T-helper 1 cell treated with Interleukin-12 subunit alpha and Interleukin-12 subunit beta and Interleukin-4 antibody, amounts not matched to agents 30 ng/mL and 1 ng/mL, for 36 hours (primary cell): ENCODE results near the gene COA3. TPM values are rescaled to one million over a fixed set of nuclear protein-coding genes. Genes with fewer than 3 reads are reported as not detected.

Experiments used
- intact Hi-C: fragments of 100-400 bp; cut with micrococcal nuclease; formaldehyde crosslinking; loops from one replicate; pipeline ENCODE4 v1.15.1; 2024
- total RNA-seq: library from RNA; stranded (reverse); gene quantifications from 2 replicates; pipeline ENCODE4 v1.2.3, GENCODE V29; 2022

Gene COA3
- total RNA-seq, 1 donor from 2014 or later, result 48.1 TPM

- intact Hi-C loops, result loop anchor here (5.0 kb wide), 2 partner anchors 143 to 162 kb away; partner anchors contain the start of genes PLEKHH3, PTGES3L and RUNDC1
Observed at GRCh38 chr17:42819939-42820535, 21.5 kb upstream of the COA3 start.

GRCh38 chr17:42818379-42818778 lies 19.9 kb upstream of the COA3 start:
- intact Hi-C loops, result no loop called here

- intact Hi-C loops, result no loop called here
Observed at GRCh38 chr17:42817866-42818265, 19.4 kb upstream of the COA3 start.

GRCh38 chr17:42814633-42815399 lies 16.3 kb upstream of the COA3 start:
- intact Hi-C loops, result no loop called here

GRCh38 chr17:42809250-42809649 lies 10.7 kb upstream of the COA3 start:
- intact Hi-C loops, result no loop called here

GRCh38 chr17:42806249-42806648 lies 7.7 kb upstream of the COA3 start:
- intact Hi-C loops, result no loop called here

GRCh38 chr17:42804918-42805367 lies 6.4 kb upstream of the COA3 start:
- intact Hi-C loops, result no loop called here

GRCh38 chr17:42803074-42803883 lies 4.8 kb upstream of the COA3 start:
- intact Hi-C loops, result no loop called here

- intact Hi-C loops, result loop anchor here (1.0 kb wide), 3 partner anchors 25 to 53 kb away; partner anchors contain the start of genes BECN1, EZH1 and VPS25
Observed at GRCh38 chr17:42798011-42798382, 507 bp downstream of the COA3 start.

GRCh38 chr17:42797067-42798007 lies 1.2 kb downstream of the COA3 start:
- intact Hi-C loops, result loop anchor here (1.0 kb wide), 3 partner anchors 24 to 52 kb away; partner anchors contain the start of genes BECN1, EZH1 and VPS25

GRCh38 chr17:42796066-42796758 lies 2.3 kb downstream of the COA3 start:
- intact Hi-C loops, result no loop called here

GRCh38 chr17:42795465-42795864 lies 3.0 kb downstream of the COA3 start:
- intact Hi-C loops, result no loop called here

- intact Hi-C loops, result no loop called here
Observed at GRCh38 chr17:42795061-42795460, 3.4 kb downstream of the COA3 start.

GRCh38 chr17:42792545-42792944 lies 6.0 kb downstream of the COA3 start:
- intact Hi-C loops, result no loop called here

GRCh38 chr17:42791948-42792347 lies 6.6 kb downstream of the COA3 start:
- intact Hi-C loops, result no loop called here

GRCh38 chr17:42787266-42787665 lies 11.2 kb downstream of the COA3 start:
- intact Hi-C loops, result no loop called here

GRCh38 chr17:42784811-42785592 lies 13.5 kb downstream of the COA3 start:
- intact Hi-C loops, result no loop called here

GRCh38 chr17:42784409-42784808 lies 14.1 kb downstream of the COA3 start:
- intact Hi-C loops, result no loop called here

GRCh38 chr17:42783791-42784138 lies 14.7 kb downstream of the COA3 start:
- intact Hi-C loops, result no loop called here
